IMR-90 (cell line): ENCODE measurements around the gene HDC. TPM values are rescaled to one million over a fixed set of nuclear protein-coding genes. Genes with fewer than 3 reads are reported as not detected.
A peak's percentile ranks its signal among the peaks of the same experiment; 100 is the strongest.

Source experiments
- ATAC-seq: fragments of 200-7000 bp; cut with Tn5 transposase; 2 replicates; pipeline ENCODE4 v1.9.1; 2020; ENCODE audit warnings: low read depth, mild to moderate bottlenecking, moderate library complexity
- BruUV-seq: library from RNA; stranded (reverse); fragments of 400-500 nt; replicated peaks from 2 replicates; lab custom pipeline; 2021; lab: Mats Ljungman, UMichigan
- CTCF ChIA-PET: fragments of 300-600 bp; formaldehyde crosslinking; extraction: SDS; loops from one replicate; lab custom pipeline; 2021; ENCODE audit warnings: antibody characterized with exemption; lab: Yijun Ruan, JAX
- POLR2A ChIA-PET: fragments of 300-600 bp; sonication (Branson Sonifier 250); formaldehyde crosslinking; loops from one replicate; lab custom pipeline; 2022; ENCODE audit warnings: antibody characterized with exemption; ENCODE audit not compliant: unreplicated experiment; lab: Charles Lee
- DNase-seq: peaks from one replicate; pipeline ENCODE4 v3.0.0; 2013
- H2AFZ ChIP-seq: replicated peaks from 2 replicates; pipeline ENCODE3; 2013; ENCODE audit warnings: low read length, mild to moderate bottlenecking; ENCODE audit not compliant: poor library complexity
- H2AK5ac ChIP-seq: 2 replicates; pipeline ENCODE4 v1.6.1; 2013; ENCODE audit warnings: low read depth, low read length, inconsistent platforms
- H2AK9ac ChIP-seq: replicated peaks from 2 replicates; pipeline ENCODE3; 2013; ENCODE audit warnings: mild to moderate bottlenecking, low read depth, low read length, moderate library complexity; ENCODE audit not compliant: poor library complexity
- H2BK120ac ChIP-seq: 2 replicates; pipeline ENCODE4 v1.6.1; 2013; ENCODE audit warnings: low read depth, low read length, inconsistent platforms
- H2BK15ac ChIP-seq: 3 replicates; pipeline ENCODE4 v1.6.1; 2013; ENCODE audit warnings: low read depth, low read length, inconsistent platforms
- H2BK20ac ChIP-seq: 2 replicates; pipeline ENCODE4 v1.6.1; 2013; ENCODE audit warnings: low read depth, mild to moderate bottlenecking, inconsistent platforms, low read length, moderate library complexity
- H2BK5ac ChIP-seq: 2 replicates; pipeline ENCODE4 v1.6.1; 2013; ENCODE audit warnings: mild to moderate bottlenecking, low read depth, low read length, inconsistent platforms; ENCODE audit not compliant: poor library complexity, severe bottlenecking
- H3K14ac ChIP-seq: replicated peaks from 2 replicates; pipeline ENCODE4 v1.6.1; 2013; ENCODE audit warnings: low read depth, low read length, inconsistent platforms
- H3K18ac ChIP-seq: 2 replicates; pipeline ENCODE4 v1.6.1; 2013; ENCODE audit warnings: low read depth, low read length, control low read depth
- H3K23ac ChIP-seq: 2 replicates; pipeline ENCODE4 v1.6.1; 2013; ENCODE audit warnings: low read depth, low read length, inconsistent platforms
- H3K27ac ChIP-seq: 2 replicates; pipeline ENCODE4 v1.5.1; 2013; ENCODE audit warnings: mild to moderate bottlenecking, control low read depth, low read length; ENCODE audit not compliant: insufficient read depth
- H3K27me3 ChIP-seq: 2 replicates; pipeline ENCODE4 v1.6.1; 2013; ENCODE audit warnings: low read length; ENCODE audit not compliant: control insufficient read depth, insufficient read depth
- H3K36me3 ChIP-seq: 2 replicates; pipeline ENCODE4 v1.6.1; 2013; ENCODE audit warnings: low read length, mixed read lengths; ENCODE audit not compliant: control insufficient read depth, insufficient read depth
- H3K4ac ChIP-seq: 2 replicates; pipeline ENCODE4 v1.6.1; 2013; ENCODE audit warnings: low read depth, low read length, inconsistent platforms
- H3K4me1 ChIP-seq: 2 replicates; pipeline ENCODE4 v1.6.1; 2013; ENCODE audit warnings: low read length, mixed read lengths; ENCODE audit not compliant: control insufficient read depth, insufficient read depth
- H3K4me2 ChIP-seq: 2 replicates; pipeline ENCODE4 v1.6.1; 2013; ENCODE audit warnings: low read depth, mild to moderate bottlenecking, control low read depth, low read length, moderate library complexity
- H3K4me3 ChIP-seq: 2 replicates; pipeline ENCODE4 v1.5.1; 2013; ENCODE audit warnings: low read depth, mild to moderate bottlenecking, control low read depth, low read length, moderate library complexity; ENCODE audit not compliant: insufficient read depth
- H3K56ac ChIP-seq: 2 replicates; pipeline ENCODE4 v1.6.1; 2013; ENCODE audit warnings: low read length, inconsistent platforms; ENCODE audit not compliant: insufficient read depth; ENCODE audit errors: extremely low read depth
- H3K79me1 ChIP-seq, 2 experiments: 2 replicates each; pipeline ENCODE4 v1.6.1; 2013; ENCODE audit warnings: low read length in 2 of 2, inconsistent platforms in 1 of 2, low read depth in 1 of 2
- H3K9ac ChIP-seq: 2 replicates; pipeline ENCODE4 v1.6.1; 2013; ENCODE audit warnings: low read depth, low read length, control low read depth
- H3K9me1 ChIP-seq: 2 replicates; pipeline ENCODE4 v1.6.1; 2013; ENCODE audit warnings: low read length, inconsistent platforms; ENCODE audit not compliant: insufficient read depth
- H3K9me3 ChIP-seq: 2 replicates; pipeline ENCODE4 v1.6.1; 2013; ENCODE audit warnings: low read length; ENCODE audit not compliant: control insufficient read depth, insufficient read depth
- H4K20me1 ChIP-seq: 2 replicates; pipeline ENCODE4 v1.6.1; 2013; ENCODE audit warnings: low read length, inconsistent platforms; ENCODE audit not compliant: insufficient read depth
- H4K5ac ChIP-seq: 2 replicates; pipeline ENCODE4 v1.6.1; 2013; ENCODE audit warnings: mild to moderate bottlenecking, low read depth, low read length, control low read depth
- H4K8ac ChIP-seq, 2 experiments: 2 replicates each; pipeline ENCODE4 v1.6.1; 2013; ENCODE audit warnings: low read depth in 2 of 2, low read length in 2 of 2, control low read depth in 1 of 2, inconsistent platforms in 1 of 2
- H4K91ac ChIP-seq: 2 replicates; pipeline ENCODE4 v1.6.1; 2013; ENCODE audit warnings: low read depth, low read length, inconsistent platforms; ENCODE audit not compliant: insufficient read depth
- CEBPB ChIP-seq: IDR thresholded peaks from 2 replicates; pipeline ENCODE4 v1.6.1; 2012; ENCODE audit warnings: low read depth, low read length, improper control_type of control experiment
- ELK1 ChIP-seq: fragments of 150-350 bp; IDR thresholded peaks from 2 replicates; pipeline ENCODE4 v1.6.1; 2016; ENCODE audit warnings: low read depth, mild to moderate bottlenecking, low read length, moderate library complexity, borderline replicate concordance
- SMC3 ChIP-seq: fragments of 150-350 bp; IDR thresholded peaks from 2 replicates; pipeline ENCODE4 v1.6.1; 2016; ENCODE audit warnings: low read depth, mild to moderate bottlenecking, antibody characterized with exemption, low read length, moderate library complexity
- WGBS, 2 experiments: methylation state at CpG; one replicate each; pipeline versions ENCODE4 v1.1.5 to v1.1.7; 2013; ENCODE audit warnings: missing lambda C conversion rate in 2 of 2; ENCODE audit not compliant: insufficient read length in 1 of 2; ENCODE audit errors: extremely low coverage in 2 of 2; 5-methylcytosine and 5-hydroxymethylcytosine counted together
- dilution Hi-C: fragments of 300-500 bp; cut with HindIII; formaldehyde crosslinking; loops from one replicate; pipeline ENCODE4 v1.14.3; 2018; ENCODE audit warnings: low sequenced_read_pairs; ENCODE audit not compliant: unreplicated experiment
- in situ Hi-C: fragments of 300-500 bp; cut with MboI; formaldehyde crosslinking; loops from 3 replicates; pipeline ENCODE4 v1.14.3; 2019; ENCODE audit warnings: low sequenced_read_pairs, inconsistent platforms, mixed read lengths
- intact Hi-C: fragments of 100-400 bp; cut with micrococcal nuclease; formaldehyde crosslinking; loops from 2 replicates; pipeline ENCODE4 v1.10.0; 2022
- polyA plus RNA-seq, 3 experiments: library from polyadenylated mRNA; depleted of rRNA; stranded (reverse); fragments of >200 nt; gene quantifications; 2 replicates each; pipeline ENCODE4 v1.2.3, GENCODE V29; 2012; ENCODE audit warnings: low replicate concordance in 1 of 3
- total RNA-seq: library from RNA; depleted of rRNA; stranded (reverse); fragments of >200 nt; gene quantifications from 2 replicates; pipeline ENCODE4 v1.2.3, GENCODE V29; 2012

Gene HDC
- total and polyA plus RNA-seq, 2 of the 4 experiments (the other 2 are of a cell fraction) = not detected

- Histone ChIP-seq H2BK5ac (no peak overlapping the region), H2AFZ (no peak overlapping the region), H4K8ac (no peak overlapping the region), H3K14ac (no peak overlapping the region), H2AK5ac (no peak overlapping the region), H4K91ac (no peak overlapping the region), H4K20me1 (no peaks in the 10 kb centered on the region), H3K79me1 (no peaks in the 10 kb centered on the region), H3K9me1 (peaks cover 8% of the 10 kb centered on the region; the same call in 1 of the 2 replicates), H3K27me3 (peaks cover 8% of the 10 kb centered on the region), H3K4ac (no peak overlapping the region), H3K4me2 (no peak overlapping the region), H3K27ac (no peak overlapping the region), H3K36me3 (no peaks in the 10 kb centered on the region), H3K4me1 (peaks cover 2% of the 10 kb centered on the region; the same call in 1 of the 2 replicates), H3K9me3 (no peaks in the 10 kb centered on the region), H2BK20ac (no peak overlapping the region), H3K18ac (no peak overlapping the region), H3K23ac (no peak overlapping the region), H3K9ac (no peak overlapping the region), H4K5ac (no peak overlapping the region), H3K4me3 (no peak overlapping the region), H3K56ac (no peak overlapping the region), H2BK120ac (no peak overlapping the region), H2AK9ac (no peak overlapping the region), H2BK15ac (no peak overlapping the region)
- ChIA-PET CTCF (no interaction called here), POLR2A (no interaction called here)
- no TSS peak for BruUV-seq
- ATAC-seq = peak; percentile 34; the same call in 1 of the 2 replicates
- intact Hi-C loops (no loop called here), dilution Hi-C loops (no loop called here), in situ Hi-C loops (no loop called here)
- DNase-seq = peak; percentile 58
- WGBS, 2 experiments = no CpG with 5 or more reads among the region's 5 CpGs
- TF ChIP-seq CEBPB (peak; percentile 84), SMC3 (no peak), ELK1 (no peak)
Measured at GRCh38 chr15:50224606-50225005, 40.9 kb downstream of the HDC start.
